ENCODE results near the gene CFAP61.
"Not testable (repeated sequence)": the region's sequence is repeated elsewhere in the genome, so short reads cannot be mapped to it uniquely, and the experiment has no call there.

The CFAP61 gene

DNA sequence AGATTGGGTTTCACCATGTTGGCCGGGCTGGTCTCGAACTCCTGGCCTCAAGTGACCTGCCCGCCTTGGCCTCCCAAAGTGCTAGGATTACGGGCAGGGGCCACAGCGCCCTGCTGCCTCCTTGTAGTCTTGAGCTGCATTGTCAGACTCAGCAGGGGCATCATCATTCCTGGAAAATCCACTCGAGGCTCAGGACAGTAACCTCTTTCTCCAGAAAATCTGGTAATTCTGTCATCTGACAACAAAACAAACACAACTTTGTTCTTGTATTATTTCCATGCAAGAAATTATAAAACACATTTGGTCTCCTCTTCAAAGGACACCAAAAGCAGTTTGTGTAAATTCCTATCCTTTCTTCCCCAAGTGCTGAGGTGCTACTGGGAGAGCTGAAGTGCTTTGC, 178.4 kb downstream of the CFAP61 start:
- TF ChIP-seq, protein P1, sequence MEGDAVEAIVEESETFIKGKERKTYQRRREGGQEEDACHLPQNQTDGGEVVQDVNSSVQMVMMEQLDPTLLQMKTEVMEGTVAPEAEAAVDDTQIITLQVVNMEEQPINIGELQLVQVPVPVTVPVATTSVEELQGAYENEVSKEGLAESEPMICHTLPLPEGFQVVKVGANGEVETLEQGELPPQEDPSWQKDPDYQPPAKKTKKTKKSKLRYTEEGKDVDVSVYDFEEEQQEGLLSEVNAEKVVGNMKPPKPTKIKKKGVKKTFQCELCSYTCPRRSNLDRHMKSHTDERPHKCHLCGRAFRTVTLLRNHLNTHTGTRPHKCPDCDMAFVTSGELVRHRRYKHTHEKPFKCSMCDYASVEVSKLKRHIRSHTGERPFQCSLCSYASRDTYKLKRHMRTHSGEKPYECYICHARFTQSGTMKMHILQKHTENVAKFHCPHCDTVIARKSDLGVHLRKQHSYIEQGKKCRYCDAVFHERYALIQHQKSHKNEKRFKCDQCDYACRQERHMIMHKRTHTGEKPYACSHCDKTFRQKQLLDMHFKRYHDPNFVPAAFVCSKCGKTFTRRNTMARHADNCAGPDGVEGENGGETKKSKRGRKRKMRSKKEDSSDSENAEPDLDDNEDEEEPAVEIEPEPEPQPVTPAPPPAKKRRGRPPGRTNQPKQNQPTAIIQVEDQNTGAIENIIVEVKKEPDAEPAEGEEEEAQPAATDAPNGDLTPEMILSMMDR (IDR thresholded peaks at IDR 0.05; ENCODE audit: low read depth, low read length, missing control alignments), result no peak
- H3K4me3 ChIP-seq (replicated peaks; ENCODE audit: low read depth, low read length), result no peak overlapping the region
- DNase-seq (ENCODE audit: extremely low read depth, low read depth), result no peak

DNA sequence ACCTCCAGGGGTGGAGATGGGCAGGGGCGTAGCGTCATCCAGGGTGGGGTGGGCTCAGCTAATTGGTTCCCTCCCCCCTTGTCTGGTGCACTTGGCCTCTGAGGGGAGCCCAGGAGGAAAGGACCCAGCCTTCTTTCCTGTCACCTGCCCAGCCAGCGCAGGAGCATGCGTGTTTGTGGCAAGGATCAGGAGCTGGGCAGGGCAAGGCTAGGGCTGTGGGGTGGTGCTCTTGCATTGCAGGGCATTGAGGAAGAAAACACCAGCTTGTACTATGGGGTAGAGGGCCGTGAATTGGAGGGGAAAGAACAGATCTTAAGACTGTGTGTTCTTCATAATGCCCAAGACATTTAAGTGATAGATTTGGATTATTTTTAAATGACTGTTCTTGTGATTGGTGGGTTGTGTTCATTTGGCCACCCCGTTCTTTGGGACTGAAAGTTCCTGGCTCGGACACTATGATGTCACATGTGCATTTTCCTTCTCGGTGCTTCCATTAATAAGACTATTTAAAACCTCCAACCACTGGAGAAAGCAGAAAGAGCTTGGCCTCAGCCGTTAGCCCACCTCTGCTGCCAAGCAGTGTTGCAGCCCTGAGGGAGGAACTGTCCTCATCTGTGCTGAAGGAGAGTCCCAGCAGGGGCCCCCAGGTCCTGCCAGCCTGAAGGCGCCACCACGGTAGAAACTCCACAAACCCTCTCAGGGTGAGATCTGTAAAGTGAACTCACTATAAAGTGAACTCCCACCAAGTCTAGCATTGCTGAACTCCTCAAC, 179.4 kb downstream of the CFAP61 start:
- no peak for DNase-seq (ENCODE audit: extremely low read depth, low read depth)
- TF ChIP-seq, protein P1 (IDR thresholded peaks at IDR 0.05; ENCODE audit: low read depth, low read length, missing control alignments), result no peak
- H3K4me3 ChIP-seq (replicated peaks; ENCODE audit: low read depth, low read length), result no peak overlapping the region

DNA sequence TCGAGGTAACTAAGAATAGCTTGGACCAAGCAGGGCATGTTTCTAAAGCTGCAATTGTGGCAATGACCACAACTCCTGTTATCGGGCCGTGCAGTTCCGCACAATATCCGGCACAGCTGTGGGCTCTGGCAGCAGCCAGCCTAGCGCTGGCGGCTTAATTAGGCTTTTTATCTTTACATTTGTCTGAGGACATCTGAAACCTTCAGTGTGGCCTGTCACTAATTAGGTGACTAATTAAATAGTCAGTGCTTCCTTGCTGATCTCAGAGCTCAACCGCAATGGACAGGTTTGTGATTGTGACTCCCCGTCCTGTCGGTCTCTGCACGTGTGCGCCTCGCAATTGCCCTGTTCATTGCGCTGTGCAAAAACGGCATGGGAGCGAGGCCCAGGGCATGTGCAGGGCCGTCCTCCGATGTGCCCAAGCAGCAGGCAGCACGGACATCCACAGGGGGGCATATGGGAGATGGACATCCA, 180.7 kb downstream of the CFAP61 start:
- TF ChIP-seq, protein P1 (IDR thresholded peaks at IDR 0.05; ENCODE audit: low read depth, low read length, missing control alignments), result no peak
- H3K4me3 ChIP-seq (replicated peaks; ENCODE audit: low read depth, low read length), result no peak overlapping the region
- DNase-seq (ENCODE audit: extremely low read depth, low read depth), result no peak

DNA sequence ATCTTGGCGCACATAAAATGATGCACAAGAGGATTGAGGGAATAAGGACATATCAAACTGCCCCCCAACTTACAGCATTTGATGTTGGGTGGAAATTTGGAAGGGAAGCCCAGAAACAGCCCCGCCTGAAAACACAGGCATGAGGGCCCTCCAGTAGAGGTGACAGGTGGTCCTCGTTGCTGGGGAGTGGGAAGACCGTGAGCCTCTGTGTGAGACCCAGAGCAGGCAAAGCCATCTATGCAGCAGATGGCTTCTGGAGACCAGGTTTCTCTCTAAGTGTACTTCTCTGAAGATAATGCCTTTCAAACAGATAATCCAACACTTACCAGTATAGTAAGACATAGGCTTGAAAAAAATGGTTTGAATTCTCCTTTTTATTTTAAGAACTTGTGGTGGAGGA, 183.3 kb downstream of the CFAP61 start:
- DNase-seq (ENCODE audit: extremely low read depth, low read depth), result no peak

DNA sequence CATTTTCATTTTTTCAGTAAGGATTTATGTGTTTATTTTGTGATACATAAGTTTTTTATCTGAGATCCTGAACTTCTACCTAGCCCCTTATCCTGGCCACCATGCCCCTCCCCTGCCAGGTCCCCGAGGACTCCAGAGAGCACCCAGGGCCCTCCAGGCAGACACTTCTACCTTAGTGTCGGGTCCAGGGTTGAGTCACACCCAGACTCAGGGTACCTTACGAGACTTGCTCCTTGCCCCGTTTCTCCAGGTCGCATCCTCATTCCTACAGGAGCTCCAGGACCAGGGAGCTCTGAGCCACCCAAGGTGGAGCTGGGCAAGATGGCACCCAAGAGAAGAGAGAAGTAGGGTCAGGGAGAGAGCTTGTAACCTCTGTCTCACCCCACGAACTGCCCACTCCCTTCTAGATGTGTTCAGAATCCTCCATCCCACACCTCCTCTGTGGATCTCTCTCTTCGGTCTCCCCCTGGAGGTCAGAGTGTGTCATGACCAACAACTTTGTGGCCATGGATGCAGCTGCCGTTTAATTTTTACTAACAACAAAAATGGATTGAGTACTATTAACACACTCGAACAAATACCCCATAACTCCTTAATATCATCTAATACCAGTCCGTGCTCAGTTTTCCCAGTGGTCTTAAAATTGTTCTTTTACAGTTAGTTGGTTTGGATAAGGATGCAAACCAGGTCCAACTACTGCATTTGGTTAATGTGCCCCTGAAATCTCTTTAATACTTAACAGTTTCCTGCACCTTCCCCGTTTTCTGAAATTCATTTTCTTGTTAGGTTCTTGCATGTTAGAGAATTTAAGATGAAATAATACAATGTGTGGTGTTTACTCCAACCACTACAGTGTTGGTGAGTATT, 185.0 kb downstream of the CFAP61 start:
- H3K4me3 ChIP-seq (replicated peaks; ENCODE audit: low read depth, low read length), result no peak overlapping the region
- no peak for DNase-seq (ENCODE audit: extremely low read depth, low read depth)
- TF ChIP-seq, protein P1 (IDR thresholded peaks at IDR 0.05; ENCODE audit: low read depth, low read length, missing control alignments), result peak; percentile 79

More for the DNA sequence above, 183.3 kb downstream of the CFAP61 start:
- H3K4me3 ChIP-seq (replicated peaks; ENCODE audit: low read depth, low read length), result no peak overlapping the region
- TF ChIP-seq, protein P1 (IDR thresholded peaks at IDR 0.05; ENCODE audit: low read depth, low read length, missing control alignments), result no peak

DNA sequence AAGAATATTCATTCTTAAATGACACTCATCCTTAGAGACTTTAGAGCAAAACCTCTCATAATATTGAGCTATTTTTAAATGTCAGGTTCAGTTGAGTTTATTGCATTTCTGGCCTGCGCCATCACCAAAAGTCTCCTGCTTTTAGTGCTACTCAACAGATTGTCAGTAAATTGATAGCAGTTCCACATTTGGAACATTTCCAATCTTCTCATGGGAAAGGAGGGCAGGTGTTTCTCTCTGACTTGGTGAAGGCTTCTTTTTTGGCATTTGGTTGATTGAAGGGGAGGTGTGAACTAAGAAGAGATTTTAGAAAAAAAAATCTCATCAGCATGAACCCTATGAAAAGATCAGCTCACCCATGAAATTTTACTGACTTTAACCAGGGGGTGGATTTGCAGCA, 189.6 kb downstream of the CFAP61 start:
- H3K4me3 ChIP-seq (replicated peaks; ENCODE audit: low read depth, low read length), result no peak overlapping the region
- DNase-seq (ENCODE audit: extremely low read depth, low read depth), result no peak
- TF ChIP-seq, protein P1 (IDR thresholded peaks at IDR 0.05; ENCODE audit: low read depth, low read length, missing control alignments), result no peak

DNA sequence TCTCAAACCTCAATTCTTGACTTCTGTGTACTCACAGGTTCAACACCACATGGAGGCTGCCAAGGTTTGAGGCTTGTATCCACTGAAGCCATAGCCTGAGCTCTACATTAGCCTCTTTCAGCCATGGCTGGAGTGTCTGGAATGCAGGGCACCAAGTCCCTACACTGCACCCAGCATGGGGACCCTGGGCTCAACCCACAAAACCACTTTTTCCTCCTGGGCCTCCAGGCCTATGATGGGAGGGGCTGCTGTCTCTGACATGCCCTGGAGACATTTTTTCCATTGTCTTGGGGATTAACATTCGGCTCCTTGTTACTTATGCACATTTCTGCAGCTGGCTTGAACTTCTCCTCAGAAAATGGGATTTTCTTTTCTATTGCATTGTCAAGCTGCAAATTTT, 192.1 kb downstream of the CFAP61 start:
- not testable (repeated sequence) for H3K4me3 ChIP-seq (replicated peaks; ENCODE audit: low read depth, low read length); DNase-seq (ENCODE audit: extremely low read depth, low read depth)
